ENCODE data around the gene NUAK1.

DNA sequence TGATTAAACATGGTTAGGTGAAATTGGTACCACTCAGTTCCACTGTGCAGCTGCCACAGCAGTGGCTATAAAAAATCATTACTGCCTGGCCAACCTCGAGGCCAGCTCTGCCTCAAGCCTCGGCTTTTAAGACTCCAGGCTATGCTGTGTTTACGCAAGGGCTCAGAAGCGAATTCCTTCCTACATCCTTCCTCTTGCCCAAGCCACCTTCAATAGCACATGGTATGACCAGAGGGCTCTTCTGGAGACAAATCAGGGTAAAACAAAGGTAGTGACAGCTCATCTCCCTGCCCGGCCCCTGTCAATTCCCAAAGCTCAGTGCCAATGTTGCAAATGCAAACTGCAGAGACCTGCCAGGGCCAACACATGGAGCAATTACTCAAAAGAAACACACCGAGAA is 31.9 kb downstream of the NUAK1 start:
- TF ChIP-seq, protein P1, sequence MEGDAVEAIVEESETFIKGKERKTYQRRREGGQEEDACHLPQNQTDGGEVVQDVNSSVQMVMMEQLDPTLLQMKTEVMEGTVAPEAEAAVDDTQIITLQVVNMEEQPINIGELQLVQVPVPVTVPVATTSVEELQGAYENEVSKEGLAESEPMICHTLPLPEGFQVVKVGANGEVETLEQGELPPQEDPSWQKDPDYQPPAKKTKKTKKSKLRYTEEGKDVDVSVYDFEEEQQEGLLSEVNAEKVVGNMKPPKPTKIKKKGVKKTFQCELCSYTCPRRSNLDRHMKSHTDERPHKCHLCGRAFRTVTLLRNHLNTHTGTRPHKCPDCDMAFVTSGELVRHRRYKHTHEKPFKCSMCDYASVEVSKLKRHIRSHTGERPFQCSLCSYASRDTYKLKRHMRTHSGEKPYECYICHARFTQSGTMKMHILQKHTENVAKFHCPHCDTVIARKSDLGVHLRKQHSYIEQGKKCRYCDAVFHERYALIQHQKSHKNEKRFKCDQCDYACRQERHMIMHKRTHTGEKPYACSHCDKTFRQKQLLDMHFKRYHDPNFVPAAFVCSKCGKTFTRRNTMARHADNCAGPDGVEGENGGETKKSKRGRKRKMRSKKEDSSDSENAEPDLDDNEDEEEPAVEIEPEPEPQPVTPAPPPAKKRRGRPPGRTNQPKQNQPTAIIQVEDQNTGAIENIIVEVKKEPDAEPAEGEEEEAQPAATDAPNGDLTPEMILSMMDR (IDR thresholded peaks at IDR 0.05; ENCODE audit: low read depth, low read length, poor library complexity, severe bottlenecking) = no peak
- no peak for TF ChIP-seq EZH2phosphoT487 (IDR thresholded peaks at IDR 0.05; ENCODE audit: borderline replicate concordance, low read length)

All from DOHH2 (cell line).